ENCODE results near the gene WTAP. TPM values are rescaled to one million over a fixed set of nuclear protein-coding genes. Genes with fewer than 3 reads are reported as not detected.

Gene WTAP
- total RNA-seq, 2 experiments from 2014 or later = 87.2 to 91.5 TPM

DNA sequence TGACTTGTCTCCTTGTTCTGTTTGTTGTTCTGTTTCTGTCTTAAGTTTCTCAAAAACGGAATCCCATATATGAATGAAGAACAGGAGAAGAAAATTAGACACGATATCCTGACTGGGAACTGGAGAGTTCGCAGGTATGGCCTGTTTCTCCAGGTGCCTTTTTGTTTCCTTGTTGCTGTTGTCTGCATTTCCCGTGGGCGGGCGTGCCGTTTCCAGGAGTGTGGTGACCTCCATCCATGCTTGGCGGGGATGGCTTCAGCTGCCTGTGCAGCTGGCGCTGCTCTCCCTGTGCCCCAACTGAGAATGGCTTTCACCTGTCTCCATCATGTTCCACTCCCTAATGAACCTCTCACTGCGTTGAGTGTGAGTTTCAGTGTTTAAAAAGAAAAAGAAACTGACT, 77.2 kb downstream of the WTAP start:
- H3K4me1 Mint-ChIP-seq = no peaks in the 10 kb centered on the region
- H3K36me3 Mint-ChIP-seq (ENCODE audit: low read depth) = peaks cover 5% of the 10 kb centered on the region
- POLR2A ChIA-PET = no interaction called here
- ATAC-seq = no peak
- H3K27me3 Mint-ChIP-seq = no peaks in the 10 kb centered on the region
- CTCF ChIA-PET = no interaction called here
- DNase-seq = no peak
- no peaks in the 10 kb centered on the region for H3K9me3 Mint-ChIP-seq (ENCODE audit: low read depth)
- H3K4me3 Mint-ChIP-seq = no peak overlapping the region
- H3K27ac Mint-ChIP-seq = no peak overlapping the region
- intact Hi-C loops (cut with DNase I, micrococcal nuclease) = no loop called here

DNA sequence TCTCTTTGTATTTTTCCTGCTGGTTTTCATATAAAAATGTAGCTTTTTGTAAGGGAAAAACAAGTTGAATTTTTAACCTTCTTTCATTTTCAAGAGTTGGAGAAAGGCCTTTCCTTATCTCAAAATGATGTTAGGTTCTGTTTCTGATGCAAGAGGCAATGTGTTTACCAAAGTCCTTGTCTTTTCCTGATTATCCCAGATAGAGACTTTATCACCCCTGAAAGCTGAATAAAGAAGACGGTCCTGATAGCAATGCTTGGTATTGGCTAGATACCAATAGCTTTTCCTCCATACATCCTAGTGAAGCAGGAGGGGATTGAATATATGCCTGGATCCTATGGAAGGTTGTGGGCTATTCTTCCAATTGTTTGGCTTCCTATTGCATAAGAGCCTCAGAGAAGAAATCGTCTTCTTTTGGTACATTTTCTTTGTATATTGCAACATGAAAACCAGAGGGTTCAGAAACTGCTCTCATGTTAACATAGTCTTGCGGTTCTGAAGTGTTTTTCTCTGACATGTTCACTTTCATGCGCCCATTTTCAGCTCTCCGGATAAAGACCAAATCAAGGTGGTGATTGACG, 78.2 kb downstream of the WTAP start:
- ATAC-seq = no peak
- H3K27ac Mint-ChIP-seq = no peak overlapping the region
- no peaks in the 10 kb centered on the region for H3K36me3 Mint-ChIP-seq (ENCODE audit: low read depth)
- no peaks in the 10 kb centered on the region for H3K27me3 Mint-ChIP-seq
- DNase-seq = no peak
- H3K4me3 Mint-ChIP-seq = no peak overlapping the region
- H3K9me3 Mint-ChIP-seq (ENCODE audit: low read depth) = no peaks in the 10 kb centered on the region
- intact Hi-C loops (cut with DNase I, micrococcal nuclease) = no loop called here
- CTCF ChIA-PET = no interaction called here
- H3K4me1 Mint-ChIP-seq = no peaks in the 10 kb centered on the region
- POLR2A ChIA-PET = no interaction called here

Other genes starting within 250 kb of the WTAP start
- gene SOD2, start 34.3 kb upstream of the WTAP start, total RNA-seq = 100 to 1,000 TPM in 1 of 2 experiments, 10 to 100 TPM in 1; 90.6 to 105 TPM
- gene ACAT2, start 34.5 kb downstream of the WTAP start, total RNA-seq = 10 to 100 TPM; 55.0 to 82.1 TPM
- gene TCP1, start 62.1 kb downstream of the WTAP start, total RNA-seq = 100 to 1,000 TPM; 358 to 496 TPM
- 10 to 100 TPM; 83.7 to 84.4 TPM for gene MRPL18, start 63.0 kb downstream of the WTAP start, total RNA-seq
- under 1 TPM; 0.11 TPM for gene PNLDC1, start 72.8 kb downstream of the WTAP start, total RNA-seq
- not detected for gene MAS1, start 163.5 kb downstream of the WTAP start, total RNA-seq
- 10 to 100 TPM; 55.6 to 65.6 TPM for gene IGF2R, start 241.6 kb downstream of the WTAP start, total RNA-seq

All from activated CD4-positive, alpha-beta T cell treated with anti-CD3 and anti-CD28 coated beads for 36 hours (primary cell).